ENCODE measurements around the gene ABCA3.
A peak's percentile ranks its signal among the peaks of the same experiment; 100 is the strongest.
"Not testable (repeated sequence)": the region's sequence is repeated elsewhere in the genome, so short reads cannot be mapped to it uniquely, and the experiment has no call there.

The ABCA3 gene

DNA sequence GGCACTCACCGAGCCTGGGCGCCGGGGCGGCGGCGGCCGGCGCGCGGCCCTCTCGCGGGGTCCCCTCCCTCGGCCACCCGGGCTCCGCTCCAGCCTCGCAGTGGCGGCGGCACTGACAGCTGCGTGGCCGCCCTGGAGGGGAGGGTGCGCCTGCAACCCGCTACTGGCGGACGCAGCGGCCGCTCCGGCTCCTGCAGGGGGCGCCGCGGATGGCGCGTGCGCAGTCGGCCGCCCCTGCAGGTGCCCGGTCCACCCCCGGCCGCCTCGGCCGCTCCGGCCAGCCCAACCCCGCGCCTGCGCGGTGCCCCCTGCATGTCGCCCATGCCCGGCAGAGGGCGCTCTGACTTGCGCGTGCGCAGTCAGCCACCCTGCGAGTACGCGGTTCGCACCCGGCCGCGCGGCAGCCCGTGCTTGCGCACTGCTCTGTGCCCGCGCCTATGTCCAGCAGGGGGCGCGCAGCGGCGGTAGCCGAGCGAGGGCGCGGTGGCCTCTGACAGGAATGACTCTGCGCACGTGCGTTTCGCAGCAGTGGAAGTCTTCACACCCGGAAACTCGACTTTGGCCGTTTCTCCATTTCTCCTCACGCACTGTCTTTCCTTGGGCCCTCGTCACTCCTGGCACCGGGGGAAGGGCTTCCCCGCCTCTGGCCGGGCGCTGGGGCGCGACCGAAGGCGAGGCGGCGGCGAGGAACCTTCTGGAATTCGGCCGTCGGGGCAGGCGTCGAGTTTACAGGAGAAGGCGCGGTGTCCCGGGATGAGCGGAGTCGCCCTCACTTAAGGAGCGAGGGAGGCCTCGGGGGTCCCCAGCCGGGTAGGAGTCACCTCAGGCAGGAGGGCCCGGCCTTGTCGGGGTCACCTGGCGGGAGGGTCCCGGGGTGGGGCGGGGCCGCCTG lies at the start of gene ABCA3:
TSS of gene ABCA3 (minus strand) at position 165 of the 892 bp plus-strand sequence. CDS start 14,262 bp downstream, outside the sequence.
- peak; percentile 85 for DNase-seq (ENCODE audit: low spot score)

DNA sequence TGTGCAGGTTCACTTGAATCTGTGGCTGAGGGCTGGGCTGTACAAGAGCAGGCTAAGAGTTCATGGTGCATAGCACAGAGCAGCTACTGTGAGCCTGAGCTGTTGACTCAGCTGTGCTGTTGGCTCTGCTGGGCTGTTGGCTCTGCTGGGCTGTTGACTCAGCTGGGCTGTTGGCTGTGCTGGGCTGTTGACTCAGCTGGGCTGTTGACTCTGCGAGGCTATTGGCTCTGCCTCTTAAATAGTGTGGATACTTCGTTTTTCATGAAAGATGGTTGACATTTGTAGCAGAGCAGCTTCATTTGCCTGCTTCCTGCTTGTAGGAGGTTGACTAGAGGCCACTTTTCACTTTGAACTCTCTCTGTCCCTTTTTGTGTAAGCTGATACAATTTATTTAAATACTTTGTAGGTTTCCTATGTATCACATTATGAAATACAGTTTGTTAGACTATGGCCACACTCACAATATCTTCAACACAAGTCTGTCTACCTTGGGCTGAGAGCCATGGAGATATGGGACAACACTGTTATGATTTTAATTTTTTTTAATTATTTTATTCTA lies 48.4 kb upstream of the ABCA3 start:
- DNase-seq (ENCODE audit: low spot score) = no peak

DNA sequence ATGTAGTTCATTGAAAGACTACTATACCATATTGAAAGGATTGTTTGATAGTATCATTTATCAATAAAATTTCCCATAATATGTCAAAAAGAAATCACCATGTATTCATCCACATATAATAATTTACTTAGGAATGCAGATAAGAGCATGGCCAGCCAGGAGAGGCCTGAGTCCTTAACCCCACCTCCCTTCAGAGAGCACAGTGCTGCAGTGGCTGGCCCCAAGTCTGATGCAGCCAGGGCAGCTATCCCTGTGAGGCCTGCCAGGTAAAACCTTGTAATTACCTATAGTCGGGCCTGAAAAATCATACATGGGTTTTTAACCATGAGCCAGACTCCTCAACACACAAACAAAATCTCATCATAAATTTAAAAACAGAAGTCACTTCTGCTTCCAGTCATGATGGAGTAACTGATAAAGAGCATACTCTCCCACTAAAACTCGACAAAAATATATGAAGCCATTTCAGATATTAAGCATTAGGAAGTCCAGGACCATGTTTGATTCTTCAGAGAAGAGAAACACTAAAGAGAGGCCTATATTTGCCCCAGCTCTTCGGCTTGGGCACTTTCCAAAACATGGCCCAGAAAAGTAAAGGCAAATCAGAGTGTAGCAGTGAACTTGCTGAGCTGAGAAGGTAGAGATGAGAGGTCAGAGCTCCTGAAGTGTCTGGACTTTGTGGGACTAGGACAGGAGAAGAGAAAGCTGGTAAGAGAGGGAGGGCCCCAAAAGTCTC lies 47.8 kb upstream of the ABCA3 start:
- no peak for DNase-seq (ENCODE audit: low spot score)

DNA sequence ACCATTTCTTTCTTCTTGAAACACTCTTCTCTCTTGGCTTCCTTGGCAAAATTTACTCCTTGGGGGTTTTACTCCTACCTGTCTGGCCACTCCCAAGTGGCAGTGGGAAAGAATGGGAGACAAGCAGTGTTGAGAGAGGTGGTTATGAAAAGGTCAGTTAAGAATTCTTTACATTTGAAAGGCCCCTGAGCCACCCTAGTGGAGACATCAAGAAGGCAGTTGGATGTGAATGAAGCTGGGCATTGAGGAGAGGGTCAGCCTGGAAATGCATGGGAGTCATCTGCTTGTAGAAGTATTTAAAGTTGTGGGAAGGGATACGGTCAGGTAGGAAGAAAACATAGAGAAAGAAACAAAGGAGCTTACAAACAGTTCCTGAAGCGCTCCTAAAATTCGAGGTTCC lies 46.5 kb upstream of the ABCA3 start:
- DNase-seq (ENCODE audit: low spot score) = no peak

DNA sequence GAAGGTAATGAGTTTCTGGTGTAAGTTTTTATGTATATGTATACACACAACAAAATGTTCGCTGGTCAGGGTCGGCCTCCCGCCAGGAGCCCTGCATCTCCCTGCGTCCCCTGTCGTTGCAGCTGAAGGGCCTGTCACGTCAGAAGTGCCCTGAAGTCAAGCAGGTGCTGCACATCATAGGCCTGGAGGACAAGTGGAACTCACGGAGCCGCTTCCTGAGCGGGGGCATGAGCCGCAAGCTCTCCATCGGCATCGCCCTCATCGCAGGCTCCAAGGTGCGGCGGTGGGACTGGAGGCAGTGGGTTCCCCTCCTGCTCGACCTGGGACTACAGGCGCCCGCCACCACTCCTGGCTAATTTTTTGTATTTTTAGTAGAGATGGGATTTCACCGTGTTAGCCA lies 45.5 kb upstream of the ABCA3 start:
- not testable (repeated sequence) for DNase-seq (ENCODE audit: low spot score)

DNA sequence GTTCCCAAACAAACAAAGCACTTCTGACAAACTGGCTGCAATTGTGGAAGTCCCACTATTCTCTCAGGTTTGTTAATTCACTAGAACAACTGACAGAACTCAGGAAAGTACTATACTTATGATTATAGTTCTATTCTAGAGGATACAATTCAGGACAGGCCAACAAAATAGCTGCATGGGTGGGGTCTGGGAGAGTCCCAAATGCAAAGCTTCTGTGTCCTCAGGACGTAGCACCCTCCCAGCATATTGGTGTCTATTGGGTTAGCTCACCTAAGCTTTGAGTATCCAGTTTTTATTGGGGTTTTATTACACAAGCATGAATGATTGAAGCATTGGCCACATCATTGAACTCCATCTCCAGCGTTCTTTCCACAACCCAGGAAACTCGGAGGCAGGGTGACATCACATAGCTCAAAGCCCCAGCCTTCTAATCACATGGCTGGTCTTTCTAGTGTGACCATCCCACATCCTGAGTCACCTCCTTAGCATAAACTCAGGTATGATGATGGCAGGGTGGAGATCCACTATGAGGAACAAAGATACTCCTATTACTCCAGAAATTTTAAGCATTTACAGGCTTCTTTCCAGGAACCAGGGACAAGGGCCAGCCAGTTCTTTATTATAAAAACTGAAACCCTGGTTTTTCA lies 44.8 kb upstream of the ABCA3 start:
- DNase-seq (ENCODE audit: low spot score) = peak; percentile 42

DNA sequence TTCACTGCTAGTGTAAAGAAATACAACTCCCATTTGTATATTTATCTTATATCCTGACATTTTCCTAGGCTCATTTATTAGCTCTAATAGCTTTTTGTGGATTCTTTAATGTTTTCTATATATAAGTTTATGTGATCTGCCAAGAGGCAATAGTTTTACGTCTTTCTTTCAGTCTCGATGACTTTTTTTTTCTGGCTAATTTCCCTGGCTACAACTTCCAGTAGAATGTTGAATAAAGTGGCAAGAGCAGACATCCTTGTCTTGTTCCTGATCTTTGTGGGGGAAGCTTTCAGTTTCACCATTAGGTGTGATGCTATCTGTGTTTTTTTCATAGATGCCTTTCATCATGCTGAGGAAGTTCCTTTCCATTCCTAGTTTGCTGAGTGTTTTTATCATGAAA lies 43.9 kb upstream of the ABCA3 start:
- no peak for DNase-seq (ENCODE audit: low spot score)

DNA sequence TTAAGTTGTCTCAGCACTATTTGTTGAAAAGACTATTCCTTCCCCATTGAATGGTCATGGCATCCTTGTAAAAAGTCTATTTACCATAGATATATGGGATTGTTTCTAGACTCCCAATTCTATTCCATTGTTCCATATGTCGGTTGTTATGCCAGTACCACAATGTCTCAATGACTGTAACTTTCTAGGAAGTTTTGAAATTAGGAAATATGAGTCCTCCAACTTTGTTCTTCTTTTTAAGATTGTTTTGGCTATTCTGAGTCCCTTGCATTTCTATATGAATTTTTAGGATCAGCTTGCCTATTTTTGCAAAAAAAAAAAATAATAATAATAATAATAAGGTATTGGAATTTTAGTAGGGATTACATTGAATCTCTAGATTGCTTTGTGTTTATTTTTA lies 43.0 kb upstream of the ABCA3 start:
- no peak for DNase-seq (ENCODE audit: low spot score)

DNA sequence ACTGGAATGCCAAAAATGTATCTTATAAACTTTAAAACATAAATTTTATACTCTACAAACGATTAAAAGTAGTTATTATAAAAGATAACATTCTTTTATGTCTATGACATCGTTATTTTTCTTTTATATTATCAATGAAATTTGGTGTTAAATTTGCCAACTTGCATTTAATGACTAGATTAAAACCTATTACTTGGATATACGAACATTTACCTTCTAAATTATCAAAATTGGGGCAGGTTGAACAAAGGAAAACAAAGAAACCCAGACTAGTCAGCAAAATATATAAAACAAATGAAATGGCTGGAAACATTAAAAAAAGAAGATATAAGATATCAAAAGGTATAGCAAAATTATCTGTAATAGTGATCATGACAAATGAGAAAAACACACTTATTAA lies 34.1 kb upstream of the ABCA3 start:
- no peak for DNase-seq (ENCODE audit: low spot score)

DNA sequence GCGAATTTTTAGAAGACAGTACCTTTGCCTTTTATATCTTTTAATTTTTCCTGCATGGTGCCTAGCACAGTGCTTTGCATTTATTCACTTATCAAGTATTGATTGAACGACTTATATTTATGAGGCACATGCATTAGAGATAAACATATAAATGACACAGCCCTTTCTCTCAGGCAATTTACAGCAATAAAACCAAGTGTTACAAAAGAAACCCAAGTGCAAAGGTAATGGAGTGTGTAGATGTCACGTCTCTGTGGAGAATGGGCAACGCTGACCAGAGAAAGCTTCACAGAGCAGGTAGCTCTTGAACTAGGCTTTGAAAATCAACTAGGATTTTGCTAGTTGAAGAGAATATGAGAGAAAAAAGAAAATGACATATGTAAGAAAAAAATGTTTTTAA lies 32.6 kb upstream of the ABCA3 start:
- DNase-seq (ENCODE audit: low spot score) = no peak

DNA sequence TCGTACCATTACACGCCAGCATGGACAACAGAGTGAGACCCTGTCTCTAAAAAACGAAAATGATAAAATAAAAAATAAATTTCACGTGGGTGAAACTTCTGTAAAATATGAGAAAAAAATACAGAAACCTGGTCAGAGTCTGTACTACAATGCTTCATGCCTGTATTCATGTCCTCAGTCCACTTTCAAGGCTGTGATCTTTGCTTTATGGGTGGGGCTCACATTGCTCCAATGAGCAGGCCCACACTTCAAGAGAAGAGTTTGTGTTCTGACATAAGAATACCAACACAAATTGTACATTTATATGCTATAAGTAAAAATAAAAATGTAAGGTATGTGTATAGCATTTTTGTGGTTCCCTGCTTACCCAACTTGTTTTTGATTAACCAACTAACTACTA lies 32.2 kb upstream of the ABCA3 start:
- DNase-seq (ENCODE audit: low spot score) = no peak

DNA sequence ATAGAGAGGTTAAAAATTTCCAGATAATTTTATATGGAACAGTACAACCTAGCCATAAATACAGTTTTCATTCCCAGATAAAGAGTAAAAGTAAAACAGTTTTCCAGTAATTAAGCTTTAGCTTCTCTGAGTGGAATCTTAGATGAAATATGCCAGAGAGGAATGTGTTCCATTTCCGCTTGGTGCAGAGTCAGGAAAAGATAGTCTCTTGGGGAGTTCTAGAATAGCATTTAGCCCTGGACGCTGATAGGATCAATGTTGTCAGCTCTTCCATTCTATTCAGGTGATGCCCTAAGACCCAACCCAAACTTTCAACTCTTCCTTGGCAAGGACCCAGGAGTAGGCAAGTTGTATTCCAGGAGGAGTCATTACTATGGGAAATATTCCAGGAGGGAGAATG lies 30.9 kb upstream of the ABCA3 start:
- DNase-seq (ENCODE audit: low spot score) = no peak

DNA sequence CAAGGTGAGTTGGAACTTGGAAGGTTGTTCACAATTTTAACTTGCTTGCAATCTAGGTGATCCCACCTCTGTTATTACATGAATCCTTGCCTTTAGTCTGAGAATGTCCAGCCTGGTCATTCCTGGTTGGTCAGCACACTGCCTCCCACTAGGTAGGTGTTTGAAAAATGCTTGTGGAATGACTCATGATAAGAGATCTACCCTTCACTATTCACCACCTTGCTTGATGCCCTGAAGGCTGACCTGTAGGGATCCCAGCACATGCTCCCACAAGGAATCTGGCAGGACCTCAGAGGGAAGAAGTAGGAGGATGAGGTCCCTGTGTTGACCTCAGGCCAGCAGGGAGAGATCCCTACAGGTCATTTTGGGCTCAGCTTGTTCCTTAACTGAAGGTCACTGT lies 30.2 kb upstream of the ABCA3 start:
- DNase-seq (ENCODE audit: low spot score) = peak; percentile 30

DNA sequence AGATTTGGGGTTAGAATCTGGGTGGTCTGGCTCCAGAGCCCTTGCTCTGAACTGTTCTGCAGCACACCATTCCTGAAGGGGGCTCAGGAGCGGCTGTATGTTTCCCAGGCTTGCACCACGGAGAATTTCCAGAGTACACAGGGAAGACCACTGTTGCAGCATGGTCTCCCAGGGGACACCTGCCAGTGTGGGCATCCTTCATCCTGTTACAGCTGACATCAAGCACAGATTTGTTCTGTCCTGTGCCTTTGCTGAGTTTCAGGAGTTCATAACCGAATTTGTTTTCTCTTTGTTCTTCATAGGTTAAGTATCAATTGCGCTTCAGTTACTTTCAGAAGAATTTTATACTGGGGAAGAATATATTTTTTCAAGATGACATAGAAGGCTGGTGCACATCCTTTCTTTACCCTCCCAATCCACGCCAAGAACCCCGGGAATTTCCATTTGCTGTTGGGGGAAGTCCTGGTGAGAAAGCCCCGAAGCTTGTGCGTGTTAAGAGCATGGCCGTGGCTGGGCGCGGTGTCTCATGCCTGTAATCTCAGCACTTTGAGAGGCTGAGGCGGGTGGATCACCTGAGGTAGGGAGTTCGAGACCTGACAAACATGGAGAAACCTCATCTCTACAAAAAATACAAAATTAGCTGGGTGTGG lies 26.3 kb upstream of the ABCA3 start:
- DNase-seq (ENCODE audit: low spot score) = no peak

DNA sequence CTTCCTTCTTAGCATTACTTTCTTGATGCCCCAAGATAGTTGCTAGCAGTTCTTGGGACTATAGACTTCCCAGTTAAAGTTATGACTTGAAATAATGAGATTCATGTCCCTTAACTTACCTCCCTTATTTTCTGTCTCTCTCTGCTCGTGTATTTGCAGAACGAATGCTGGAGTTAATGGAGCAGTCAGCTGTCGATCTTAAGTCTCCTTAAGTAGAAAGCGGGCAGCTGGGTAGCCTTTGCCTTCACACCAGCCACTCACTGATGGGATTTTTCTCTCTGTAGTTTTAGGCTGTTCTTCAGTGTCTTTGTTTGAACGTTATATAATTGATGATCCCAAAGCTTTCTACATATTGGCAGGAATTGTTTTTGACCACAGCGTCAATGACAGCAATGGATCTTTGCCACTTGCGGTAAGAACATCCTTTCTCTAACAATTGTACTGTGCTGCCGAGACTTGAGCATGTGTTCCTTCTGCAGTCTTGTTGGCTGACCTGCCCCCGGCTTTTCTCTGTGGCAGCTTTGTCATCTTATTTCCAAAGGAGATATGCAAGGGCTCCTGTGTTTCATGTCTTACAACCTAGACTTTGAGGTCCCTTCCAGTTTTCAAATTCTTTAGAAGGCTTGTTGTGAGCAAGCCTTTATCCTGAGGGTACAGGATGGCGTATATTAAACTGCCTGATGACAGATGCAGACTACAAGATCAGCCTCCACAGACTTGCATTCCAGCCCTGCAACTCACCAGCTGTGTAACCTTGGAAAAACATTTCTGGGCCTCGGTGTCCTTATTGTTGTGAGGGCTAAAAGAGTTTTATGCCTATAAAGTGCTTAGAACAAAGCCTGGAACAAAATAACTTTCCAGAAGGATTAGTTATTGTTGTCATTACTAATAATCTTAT lies 25.1 kb upstream of the ABCA3 start:
- no peak for DNase-seq (ENCODE audit: low spot score)

DNA sequence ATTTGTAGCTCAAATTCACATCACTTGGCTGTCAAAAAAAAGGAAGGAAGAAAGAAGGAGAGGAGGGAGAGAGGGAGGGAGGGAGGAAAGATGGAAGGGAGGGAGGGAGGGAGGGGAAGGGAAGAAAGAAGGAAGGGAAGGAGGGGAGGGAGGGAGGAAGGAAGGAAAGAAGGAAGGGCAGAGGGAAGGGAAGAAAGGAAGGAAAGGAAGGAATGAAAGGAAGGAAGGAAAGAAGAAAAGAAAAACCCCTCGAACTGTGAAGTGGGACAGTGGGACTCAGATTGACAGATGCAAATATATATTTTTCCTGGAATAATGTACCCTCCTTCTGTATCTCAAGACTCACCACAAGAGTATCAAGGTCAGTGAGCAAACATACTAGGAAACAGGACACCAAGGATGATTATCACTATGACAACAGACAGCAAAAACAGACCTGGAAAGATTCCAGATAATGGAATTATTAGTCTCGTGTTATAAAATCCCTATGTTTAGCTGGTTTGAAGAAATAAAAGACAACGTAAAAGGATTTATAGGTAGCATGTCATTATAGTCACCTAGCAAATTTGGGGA lies 24.2 kb upstream of the ABCA3 start:
- no peak for DNase-seq (ENCODE audit: low spot score)

DNA sequence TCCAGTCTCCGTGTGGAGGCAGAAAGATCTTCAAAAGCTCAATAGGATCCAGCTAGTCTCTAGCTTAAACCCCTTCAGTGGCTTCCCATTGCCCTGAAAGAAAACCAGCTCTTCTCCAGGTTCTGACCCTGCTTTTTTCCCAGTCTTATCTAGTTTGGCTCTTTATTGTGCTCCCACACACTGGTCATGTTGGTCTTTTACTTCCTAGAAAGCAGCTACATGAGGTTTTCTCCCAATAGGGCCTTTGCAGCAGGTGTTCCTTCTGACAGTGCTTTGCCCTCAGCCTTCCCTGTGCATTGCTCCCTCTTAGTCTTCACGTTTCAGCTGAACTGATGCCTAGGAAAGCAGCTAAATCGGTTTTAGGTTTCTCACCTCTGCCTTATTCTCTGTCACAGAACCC lies 21.7 kb upstream of the ABCA3 start:
- no peak for DNase-seq (ENCODE audit: low spot score)

DNA sequence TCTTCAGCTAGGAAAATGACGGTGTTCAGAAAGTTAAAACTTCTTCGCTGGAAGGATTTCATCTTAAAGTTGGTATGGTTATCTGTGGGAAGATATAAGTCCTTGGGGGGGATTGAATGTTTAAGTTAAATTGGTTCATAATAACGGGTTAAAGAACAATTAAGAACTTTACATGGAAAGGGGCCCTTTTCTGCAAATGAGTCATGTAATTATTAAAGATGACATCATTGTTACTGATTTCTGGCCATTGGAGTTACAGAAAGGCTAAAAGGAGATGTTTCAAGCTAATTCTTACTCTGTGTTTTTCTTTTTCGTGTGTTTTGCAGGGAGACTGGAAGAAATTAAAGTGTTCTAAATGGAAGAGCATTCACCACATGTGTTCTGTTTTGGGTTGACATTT lies 20.6 kb upstream of the ABCA3 start:
- no peak for DNase-seq (ENCODE audit: low spot score)

DNA sequence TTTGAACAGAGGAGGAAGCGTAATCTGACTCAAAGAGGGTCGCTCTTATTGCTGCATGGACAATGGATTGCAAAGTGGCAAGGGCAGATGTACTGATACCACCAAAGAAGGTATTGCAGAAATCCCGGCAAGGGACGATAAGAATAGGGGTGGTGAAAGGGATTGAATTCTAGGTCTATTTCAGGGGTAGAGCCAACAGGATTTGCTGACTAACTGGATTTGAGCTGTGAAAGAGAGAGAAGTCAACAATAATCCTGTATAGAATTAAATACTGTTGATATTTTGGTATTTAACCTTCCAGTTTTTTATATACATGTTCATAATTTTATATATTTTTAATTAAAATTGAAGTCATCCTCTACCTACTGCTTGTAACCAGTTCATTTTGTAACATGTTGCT lies 19.4 kb upstream of the ABCA3 start:
- no peak for DNase-seq (ENCODE audit: low spot score)

DNA sequence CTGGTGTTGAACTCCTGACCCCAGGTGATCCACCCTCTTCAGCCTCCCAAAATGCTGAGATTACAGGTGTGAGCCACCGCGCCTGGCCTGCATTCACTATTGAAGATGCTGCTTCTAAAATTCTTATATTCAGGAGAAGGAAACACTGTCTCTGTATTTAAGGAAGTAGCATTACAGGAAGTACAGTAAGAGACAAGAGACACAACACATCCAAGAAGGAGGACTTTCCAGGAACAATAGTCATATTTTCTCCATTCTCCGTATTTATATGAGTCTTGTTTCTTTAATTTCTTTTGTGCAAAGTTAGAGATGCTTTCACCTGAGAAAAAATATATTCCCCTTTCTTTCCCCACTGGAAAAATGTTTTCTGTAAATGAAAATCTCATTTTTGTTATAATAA lies 18.3 kb upstream of the ABCA3 start:
- DNase-seq (ENCODE audit: low spot score) = no peak

DNA sequence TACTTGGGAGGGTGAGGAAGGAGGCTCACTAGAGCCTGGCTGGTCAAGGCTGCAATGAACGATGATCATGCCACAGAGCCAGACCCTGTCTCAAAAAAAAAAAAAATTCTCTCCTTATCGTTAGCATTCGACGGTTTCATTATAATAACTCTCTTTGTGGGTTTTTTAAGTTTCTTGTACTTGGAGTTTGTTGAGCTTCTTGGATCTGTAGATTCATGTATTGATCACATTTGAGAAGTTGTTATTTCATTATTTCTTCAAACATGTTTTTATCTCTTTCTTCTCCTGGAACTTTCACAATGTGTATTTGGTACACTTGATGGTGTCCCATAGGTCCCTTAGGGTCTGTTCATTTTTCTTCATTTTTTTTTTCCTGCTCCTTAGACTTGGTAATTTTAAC lies 16.8 kb upstream of the ABCA3 start:
- DNase-seq (ENCODE audit: low spot score) = no peak
